Stimulated activated CD4-positive, alpha-beta T cell treated with anti-CD3 and anti-CD28 coated beads, Interleukin-1b, Interleukin-23, amount 100 ng/mL, for 1 hour (primary cell): ENCODE results near the gene GSG1L.

Experiments used
- DNase-seq, 2 donors: peaks; one replicate each; pipeline ENCODE4 v3.0.0-alpha.2; 2020; ENCODE audit warnings: low read depth in 2 of 2

The GSG1L gene

DNA sequence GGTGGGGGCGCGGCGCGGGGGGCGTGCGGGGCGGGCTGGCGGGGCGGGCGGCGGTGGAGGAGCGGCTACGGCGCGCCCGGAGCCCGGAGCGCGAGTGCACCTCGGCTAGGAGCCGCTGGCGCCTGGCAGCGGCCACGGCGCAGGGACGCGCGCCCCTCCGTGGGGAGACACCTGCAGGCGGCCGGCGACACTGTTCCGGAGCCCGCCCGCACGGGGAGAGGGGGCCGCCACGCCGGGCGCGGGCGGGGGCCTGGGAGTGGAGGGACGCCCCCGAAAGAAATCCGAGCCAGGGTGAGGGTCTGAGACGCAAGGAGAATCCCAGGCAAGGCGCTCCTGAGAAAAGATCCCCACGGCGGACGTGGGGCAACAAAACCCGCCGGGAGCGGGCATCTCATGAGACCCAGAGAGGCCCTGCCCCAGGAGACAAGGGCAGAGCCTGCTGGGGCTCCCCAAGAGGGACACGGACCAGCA is at the start of gene GSG1L:
TSS of gene GSG1L (minus strand) at position 124 of the 471 bp plus-strand sequence. CDS start 290 bp downstream, outside the sequence.
- DNase-seq: no peak

GRCh38 chr16:28112908-28113307 is 49.4 kb upstream of the GSG1L start:
- DNase-seq: no peak

- DNase-seq: no peak
These were observed 47.5 kb upstream of the GSG1L start for GRCh38 chr16:28110977-28111376.

GRCh38 chr16:28110479-28110878 is 47.0 kb upstream of the GSG1L start:
- DNase-seq: no peak

GRCh38 chr16:28110074-28110473 is 46.6 kb upstream of the GSG1L start:
- no peak for DNase-seq

GRCh38 chr16:28108590-28109247 is 45.2 kb upstream of the GSG1L start:
- no peak for DNase-seq

- DNase-seq: no peak
These were observed 43.7 kb upstream of the GSG1L start for GRCh38 chr16:28107232-28107631.

- DNase-seq: no peak
These were observed 43.1 kb upstream of the GSG1L start for GRCh38 chr16:28106467-28107215.

DNA sequence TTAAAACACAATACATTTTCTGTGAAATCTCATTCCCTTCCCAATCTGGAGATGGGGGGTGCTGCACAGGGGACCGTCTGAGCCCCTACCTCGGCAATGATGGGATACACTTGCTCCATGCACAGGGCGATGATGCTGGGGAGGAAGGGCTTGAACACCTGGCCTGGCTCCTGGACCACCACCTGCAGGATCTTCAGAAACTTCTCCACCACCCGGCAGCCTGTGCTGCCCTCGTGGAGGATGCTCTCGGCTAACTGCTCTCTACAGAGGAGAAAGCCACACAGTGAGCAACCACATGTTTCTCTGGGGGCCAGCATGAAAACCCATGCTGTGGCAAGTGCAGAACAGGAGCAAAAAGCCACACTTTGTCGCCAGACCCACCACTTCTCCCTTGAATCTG is 42.4 kb upstream of the GSG1L start:
- no peak for DNase-seq

DNA sequence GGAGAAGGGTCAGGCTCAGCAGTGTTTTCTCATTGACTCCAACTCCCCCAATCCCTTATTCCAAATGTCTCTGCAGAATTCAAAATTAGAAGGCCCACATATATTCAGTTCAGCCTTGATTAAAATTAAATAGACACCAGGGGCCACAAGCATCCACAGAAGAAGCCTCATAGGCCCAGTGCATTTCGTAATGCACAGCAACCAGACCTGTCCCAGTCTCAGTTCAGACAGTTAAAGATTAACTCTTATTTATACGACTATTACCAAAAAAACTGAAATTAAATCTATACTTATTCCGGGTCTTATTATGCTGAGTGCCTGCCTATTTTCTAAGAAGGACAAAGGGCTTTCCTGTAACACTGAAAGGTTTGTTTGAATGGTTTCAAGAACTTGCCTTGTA is 41.8 kb upstream of the GSG1L start:
- DNase-seq: no peak

GRCh38 chr16:28104404-28104803 is 40.9 kb upstream of the GSG1L start:
- DNase-seq: no peak

GRCh38 chr16:28103516-28104170 is 40.1 kb upstream of the GSG1L start:
- DNase-seq: no peak

DNA sequence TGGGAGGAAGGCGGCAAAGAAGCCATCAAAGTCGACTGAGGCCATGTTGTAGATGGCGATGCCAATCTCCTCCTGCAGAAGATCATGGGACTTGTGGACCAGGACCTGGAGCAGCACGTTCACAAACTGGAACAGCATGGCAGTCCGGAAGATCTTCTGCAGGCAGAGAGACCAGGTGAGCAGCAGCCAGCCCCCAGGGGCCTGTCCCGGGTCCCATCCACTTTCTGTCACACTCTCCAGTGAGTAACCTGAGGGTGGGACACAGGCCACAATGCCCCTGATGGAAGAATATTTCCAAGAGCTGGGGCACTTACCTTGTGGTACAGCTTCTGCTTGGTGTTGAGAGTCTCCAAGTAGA is 38.0 kb upstream of the GSG1L start:
- no peak for DNase-seq

DNA sequence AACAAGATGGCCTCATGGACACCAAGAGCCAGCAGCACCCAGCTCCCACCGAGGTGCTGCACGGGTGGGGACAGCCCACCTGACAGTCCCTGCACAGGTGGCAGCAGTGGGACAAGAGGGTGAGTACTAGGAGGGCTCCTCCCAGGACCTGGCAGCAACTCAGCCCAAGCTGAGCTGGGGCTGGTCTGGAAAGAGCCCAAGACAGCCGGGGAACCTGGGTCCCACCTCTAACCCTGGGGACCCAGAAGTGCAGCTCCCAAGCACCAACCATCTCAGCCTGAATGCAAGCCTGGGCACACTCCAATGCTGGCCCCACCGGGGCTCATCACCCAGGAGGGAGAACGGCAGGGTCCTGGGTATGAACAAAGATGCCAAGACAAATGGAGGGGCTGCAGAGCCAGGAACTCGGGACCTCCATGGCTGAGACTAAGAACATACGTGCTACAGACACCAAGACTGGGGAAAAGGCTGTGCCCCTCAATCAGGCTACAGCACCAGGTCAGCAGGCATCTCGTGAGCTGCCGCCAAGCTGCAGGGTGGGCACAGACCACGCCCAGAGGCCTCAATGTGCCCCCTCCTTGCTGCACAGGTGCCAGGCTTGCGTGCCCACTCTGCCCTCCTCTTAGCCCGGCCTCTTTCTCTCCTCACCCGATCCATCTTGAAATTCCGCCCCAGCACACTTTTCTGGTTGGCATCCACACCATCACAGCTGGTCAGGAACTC is 37.5 kb upstream of the GSG1L start:
- DNase-seq: no peak

DNA sequence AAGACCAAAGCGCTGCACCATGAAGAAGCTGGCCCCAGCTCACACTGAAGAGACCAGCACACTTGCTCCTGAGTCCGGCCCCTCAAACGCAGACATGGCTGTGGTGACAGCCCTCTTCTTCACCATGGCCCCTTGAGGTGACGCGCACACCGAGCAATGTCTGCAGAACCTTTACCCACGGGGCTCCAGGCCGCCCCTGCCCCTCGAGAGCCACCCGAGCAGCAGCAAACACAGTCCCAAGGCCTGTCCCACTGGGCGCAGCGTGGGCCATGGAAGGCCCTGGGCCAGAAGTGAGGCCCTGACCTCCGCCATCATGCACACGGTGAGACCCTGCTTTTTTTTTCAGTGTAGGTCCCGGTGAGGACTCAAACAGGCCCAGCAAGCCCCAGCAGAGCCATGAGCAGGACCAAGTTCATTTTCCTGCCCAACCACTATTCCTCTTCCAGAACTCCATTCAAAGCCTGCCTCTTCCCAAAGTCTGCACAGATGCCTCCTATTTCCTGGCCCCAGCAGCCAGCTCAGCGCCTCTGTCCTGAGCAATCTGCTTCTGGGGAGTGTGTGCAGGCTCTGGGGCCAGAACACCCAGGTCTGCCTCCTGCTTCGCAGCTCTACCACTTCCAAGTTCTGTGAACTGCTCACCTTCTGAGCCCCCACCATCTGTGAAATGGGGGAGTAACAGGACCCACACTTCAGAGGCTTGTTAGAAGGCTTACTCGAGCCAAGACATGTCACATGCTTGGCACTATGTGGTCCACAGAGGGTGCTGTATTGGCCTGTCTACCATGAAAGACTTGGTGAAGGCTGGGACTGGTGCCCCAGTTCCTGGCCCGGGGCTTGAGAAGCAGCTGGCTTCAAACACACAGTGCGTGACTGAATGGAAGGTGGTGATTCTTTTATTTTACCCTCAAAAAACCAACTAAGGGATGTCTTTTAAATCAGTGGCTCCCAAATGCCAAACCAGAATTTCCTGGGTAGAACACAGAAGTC is 35.7 kb upstream of the GSG1L start:
- DNase-seq: no peak

GRCh38 chr16:28098171-28098958 is 34.9 kb upstream of the GSG1L start:
- DNase-seq: no peak

GRCh38 chr16:28096983-28097899 is 33.7 kb upstream of the GSG1L start:
- DNase-seq: no peak

DNA sequence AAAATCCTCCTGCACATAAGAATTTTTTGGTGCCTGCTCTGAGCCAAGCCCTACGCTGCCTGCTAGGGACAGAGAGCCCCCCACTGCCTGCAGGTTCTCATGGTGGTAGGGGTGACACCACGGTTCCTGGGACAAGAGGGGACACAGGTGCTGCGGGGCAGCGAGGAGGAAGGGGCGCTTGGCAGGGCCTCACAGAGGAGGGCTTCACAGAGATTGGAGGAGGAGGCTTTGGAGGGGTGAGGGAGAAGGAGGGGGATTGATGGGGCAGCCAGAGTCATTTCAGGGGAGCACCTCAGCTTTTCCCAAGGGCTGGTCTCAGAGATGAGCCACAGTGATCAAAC is 29.8 kb upstream of the GSG1L start:
- DNase-seq: no peak

DNA sequence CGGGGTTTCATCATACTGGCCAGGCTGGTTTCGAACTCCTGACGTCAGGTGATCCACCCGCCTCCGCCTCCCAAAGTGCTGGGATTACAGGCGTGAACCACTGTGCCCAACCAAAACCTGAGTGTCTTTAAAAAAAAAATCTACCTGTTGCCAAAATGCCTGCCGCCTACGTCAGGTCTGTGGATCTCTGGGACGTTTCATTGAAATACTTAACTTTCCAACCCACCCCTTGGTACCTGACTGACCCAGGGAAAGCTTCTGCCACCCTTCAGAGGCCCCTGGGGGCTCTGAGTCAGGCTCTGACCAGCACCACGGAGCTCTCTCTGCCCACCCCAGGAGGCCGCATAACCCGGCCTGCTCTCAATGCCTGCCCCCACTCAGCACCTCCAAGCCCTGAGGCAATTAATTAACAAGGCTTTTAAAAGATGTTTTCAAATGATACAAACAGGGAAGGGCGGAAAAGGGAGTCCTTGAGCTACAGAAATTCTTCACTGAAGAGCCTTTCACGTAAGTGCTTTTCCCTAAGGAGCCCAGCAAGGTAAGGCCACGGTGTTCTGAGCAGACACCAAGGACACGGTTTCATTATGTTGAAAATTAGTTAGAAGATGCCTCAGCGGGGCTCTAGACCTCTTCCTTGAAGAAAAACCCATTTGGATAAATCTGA is 29.3 kb upstream of the GSG1L start:
- DNase-seq: no peak
